ENCODE data around the gene PLCXD1.

PLCXD1 gene

GRCh38 chrX:334971-335757, 54.0 kb downstream of the PLCXD1 start:
- Mint-ChIP-seq H3K36me3 (ENCODE audit: low read depth) (peaks cover 66% of the 10 kb centered on the region), H3K4me3 (no peak overlapping the region)

GRCh38 chrX:335758-336155, 54.6 kb downstream of the PLCXD1 start:
- Mint-ChIP-seq H3K4me1 (ENCODE audit: low read depth) (peaks cover 8% of the 10 kb centered on the region), H3K4me3 (no peak overlapping the region), H3K27me3 (peaks cover 20% of the 10 kb centered on the region), H3K36me3 (ENCODE audit: low read depth) (peaks cover 72% of the 10 kb centered on the region), H3K9me3 (peaks cover 38% of the 10 kb centered on the region), H3K27ac (no peak overlapping the region)
- intact Hi-C loops (cut with micrococcal nuclease) = no loop called here

More at GRCh38 chrX:334971-335757, 54.0 kb downstream of the PLCXD1 start:
- H3K27me3 Mint-ChIP-seq = peaks cover 26% of the 10 kb centered on the region
- H3K9me3 Mint-ChIP-seq = peaks cover 38% of the 10 kb centered on the region
- H3K27ac Mint-ChIP-seq = no peak overlapping the region
- H3K4me1 Mint-ChIP-seq (ENCODE audit: low read depth) = peaks cover 8% of the 10 kb centered on the region
- intact Hi-C loops (cut with micrococcal nuclease) = no loop called here

- H3K36me3 Mint-ChIP-seq (ENCODE audit: low read depth) = peaks cover 76% of the 10 kb centered on the region
- peaks cover 8% of the 10 kb centered on the region for H3K4me1 Mint-ChIP-seq (ENCODE audit: low read depth)
- peaks cover 15% of the 10 kb centered on the region for H3K27me3 Mint-ChIP-seq
- no peak overlapping the region for H3K4me3 Mint-ChIP-seq
- H3K27ac Mint-ChIP-seq = no peak overlapping the region
- peaks cover 42% of the 10 kb centered on the region for H3K9me3 Mint-ChIP-seq
- intact Hi-C loops (cut with micrococcal nuclease) = no loop called here
Measured at GRCh38 chrX:336227-336626, 55.0 kb downstream of the PLCXD1 start.

- Mint-ChIP-seq H3K27me3 (peaks cover 4% of the 10 kb centered on the region), H3K27ac (no peak overlapping the region), H3K4me3 (no peak overlapping the region), H3K9me3 (peaks cover 53% of the 10 kb centered on the region), H3K4me1 (ENCODE audit: low read depth) (no peaks in the 10 kb centered on the region), H3K36me3 (ENCODE audit: low read depth) (peaks cover 88% of the 10 kb centered on the region)
- intact Hi-C loops (cut with micrococcal nuclease) = no loop called here
Measured at GRCh38 chrX:337331-337831, 56.2 kb downstream of the PLCXD1 start.

GRCh38 chrX:338281-338835, 57.2 kb downstream of the PLCXD1 start:
- no peaks in the 10 kb centered on the region for H3K27me3 Mint-ChIP-seq
- H3K4me1 Mint-ChIP-seq (ENCODE audit: low read depth) = no peaks in the 10 kb centered on the region
- H3K4me3 Mint-ChIP-seq = no peak overlapping the region
- no peak overlapping the region for H3K27ac Mint-ChIP-seq
- H3K36me3 Mint-ChIP-seq (ENCODE audit: low read depth) = peaks cover 78% of the 10 kb centered on the region
- intact Hi-C loops (cut with micrococcal nuclease) = no loop called here
- peaks cover 54% of the 10 kb centered on the region for H3K9me3 Mint-ChIP-seq

- Mint-ChIP-seq H3K27ac (no peak overlapping the region), H3K9me3 (peaks cover 54% of the 10 kb centered on the region), H3K27me3 (no peaks in the 10 kb centered on the region), H3K4me3 (no peak overlapping the region), H3K4me1 (ENCODE audit: low read depth) (no peaks in the 10 kb centered on the region), H3K36me3 (ENCODE audit: low read depth) (peaks cover 72% of the 10 kb centered on the region)
- intact Hi-C loops (cut with micrococcal nuclease) = no loop called here
Measured at GRCh38 chrX:338836-339400, 57.7 kb downstream of the PLCXD1 start.

GRCh38 chrX:340121-340520, 58.9 kb downstream of the PLCXD1 start:
- Mint-ChIP-seq H3K4me3 (no peak overlapping the region), H3K36me3 (ENCODE audit: low read depth) (peaks cover 72% of the 10 kb centered on the region), H3K27me3 (no peaks in the 10 kb centered on the region), H3K27ac (no peak overlapping the region), H3K4me1 (ENCODE audit: low read depth) (no peaks in the 10 kb centered on the region), H3K9me3 (peaks cover 58% of the 10 kb centered on the region)
- intact Hi-C loops (cut with micrococcal nuclease) = no loop called here

GRCh38 chrX:340641-341423, 59.7 kb downstream of the PLCXD1 start:
- Mint-ChIP-seq H3K4me1 (ENCODE audit: low read depth) (no peaks in the 10 kb centered on the region), H3K9me3 (peaks cover 60% of the 10 kb centered on the region), H3K4me3 (no peak overlapping the region), H3K27me3 (no peaks in the 10 kb centered on the region), H3K27ac (no peak overlapping the region), H3K36me3 (ENCODE audit: low read depth) (peaks cover 72% of the 10 kb centered on the region)
- intact Hi-C loops (cut with micrococcal nuclease) = no loop called here

- Mint-ChIP-seq H3K27me3 (no peaks in the 10 kb centered on the region), H3K9me3 (peaks cover 52% of the 10 kb centered on the region), H3K36me3 (ENCODE audit: low read depth) (peaks cover 74% of the 10 kb centered on the region), H3K4me1 (ENCODE audit: low read depth) (no peaks in the 10 kb centered on the region), H3K27ac (no peak overlapping the region), H3K4me3 (no peak overlapping the region)
- intact Hi-C loops (cut with micrococcal nuclease) = no loop called here
Measured at GRCh38 chrX:341541-342101, 60.4 kb downstream of the PLCXD1 start.

- no peak overlapping the region for H3K27ac Mint-ChIP-seq
Measured at GRCh38 chrX:344371-344901, 63.3 kb downstream of the PLCXD1 start.

GRCh38 chrX:345020-345925, 64.1 kb downstream of the PLCXD1 start:
- intact Hi-C loops (cut with micrococcal nuclease) = no loop called here
- Mint-ChIP-seq H3K4me1 (ENCODE audit: low read depth) (no peaks in the 10 kb centered on the region), H3K27ac (no peak overlapping the region), H3K36me3 (ENCODE audit: low read depth) (peaks cover 63% of the 10 kb centered on the region), H3K4me3 (no peak overlapping the region), H3K9me3 (peaks cover 40% of the 10 kb centered on the region), H3K27me3 (no peaks in the 10 kb centered on the region)

More at GRCh38 chrX:344371-344901, 63.3 kb downstream of the PLCXD1 start:
- H3K4me3 Mint-ChIP-seq = no peak overlapping the region
- peaks cover 63% of the 10 kb centered on the region for H3K36me3 Mint-ChIP-seq (ENCODE audit: low read depth)
- H3K4me1 Mint-ChIP-seq (ENCODE audit: low read depth) = no peaks in the 10 kb centered on the region
- peaks cover 40% of the 10 kb centered on the region for H3K9me3 Mint-ChIP-seq
- H3K27me3 Mint-ChIP-seq = no peaks in the 10 kb centered on the region
- intact Hi-C loops (cut with micrococcal nuclease) = no loop called here

- H3K36me3 Mint-ChIP-seq (ENCODE audit: low read depth) = peaks cover 61% of the 10 kb centered on the region
Measured at GRCh38 chrX:346034-346813, 65.0 kb downstream of the PLCXD1 start.

More at GRCh38 chrX:346034-346813, 65.0 kb downstream of the PLCXD1 start:
- no peak overlapping the region for H3K27ac Mint-ChIP-seq
- intact Hi-C loops (cut with micrococcal nuclease) = no loop called here
- H3K4me1 Mint-ChIP-seq (ENCODE audit: low read depth) = no peaks in the 10 kb centered on the region
- peaks cover 37% of the 10 kb centered on the region for H3K9me3 Mint-ChIP-seq
- no peak overlapping the region for H3K4me3 Mint-ChIP-seq
- no peaks in the 10 kb centered on the region for H3K27me3 Mint-ChIP-seq
